Measurements from ENCODE around the gene ACTG2. TPM values are rescaled to one million over a fixed set of nuclear protein-coding genes. Genes with fewer than 3 reads are reported as not detected.

The ACTG2 gene
- total RNA-seq, 6 experiments from 2014 or later, result 0.17 to 2.3 (median 2.1) TPM

- Mint-ChIP-seq H3K4me1 (ENCODE audit: low read depth) (no peaks in the 10 kb centered on the region), H3K27me3 (ENCODE audit: insufficient read depth) (peaks cover 31% of the 10 kb centered on the region), H3K9me3 (no peaks in the 10 kb centered on the region), H3K27ac (no peak overlapping the region), H3K4me3 (no peak overlapping the region), H3K36me3 (ENCODE audit: low read depth) (no peaks in the 10 kb centered on the region)
- no peak for TF ChIP-seq CTCF (IDR thresholded peaks at IDR 0.05)
- no peak for DNase-seq
Observed at GRCh38 chr2:73911548-73912208, 18.9 kb downstream of the ACTG2 start.

GRCh38 chr2:73913414-73914054 is 20.7 kb downstream of the ACTG2 start:
- H3K4me3 Mint-ChIP-seq, result no peak overlapping the region
- no peak overlapping the region for H3K27ac Mint-ChIP-seq
- no peaks in the 10 kb centered on the region for H3K4me1 Mint-ChIP-seq (ENCODE audit: low read depth)
- no peak for DNase-seq
- no peaks in the 10 kb centered on the region for H3K9me3 Mint-ChIP-seq
- no peak for TF ChIP-seq CTCF (IDR thresholded peaks at IDR 0.05)
- H3K36me3 Mint-ChIP-seq (ENCODE audit: low read depth), result no peaks in the 10 kb centered on the region
- H3K27me3 Mint-ChIP-seq (ENCODE audit: insufficient read depth), result peaks cover 38% of the 10 kb centered on the region

GRCh38 chr2:73914667-73915066 is 21.9 kb downstream of the ACTG2 start:
- H3K9me3 Mint-ChIP-seq, result no peaks in the 10 kb centered on the region
- no peak overlapping the region for H3K4me3 Mint-ChIP-seq
- TF ChIP-seq CTCF (IDR thresholded peaks at IDR 0.05), result no peak
- no peak overlapping the region for H3K27ac Mint-ChIP-seq
- H3K36me3 Mint-ChIP-seq (ENCODE audit: low read depth), result no peaks in the 10 kb centered on the region
- H3K27me3 Mint-ChIP-seq (ENCODE audit: insufficient read depth), result peaks cover 39% of the 10 kb centered on the region
- no peak for DNase-seq
- H3K4me1 Mint-ChIP-seq (ENCODE audit: low read depth), result no peaks in the 10 kb centered on the region

GRCh38 chr2:73915437-73915993 is 22.7 kb downstream of the ACTG2 start:
- no peak for DNase-seq
- H3K4me3 Mint-ChIP-seq, result no peak overlapping the region
- H3K27me3 Mint-ChIP-seq (ENCODE audit: insufficient read depth), result peaks cover 41% of the 10 kb centered on the region
- no peak for TF ChIP-seq CTCF (IDR thresholded peaks at IDR 0.05)
- no peaks in the 10 kb centered on the region for H3K36me3 Mint-ChIP-seq (ENCODE audit: low read depth)
- H3K4me1 Mint-ChIP-seq (ENCODE audit: low read depth), result no peaks in the 10 kb centered on the region
- no peak overlapping the region for H3K27ac Mint-ChIP-seq
- no peaks in the 10 kb centered on the region for H3K9me3 Mint-ChIP-seq

GRCh38 chr2:73916666-73917065 is 23.9 kb downstream of the ACTG2 start:
- H3K36me3 Mint-ChIP-seq (ENCODE audit: low read depth), result no peaks in the 10 kb centered on the region
- DNase-seq, result no peak
- no peaks in the 10 kb centered on the region for H3K9me3 Mint-ChIP-seq
- H3K4me1 Mint-ChIP-seq (ENCODE audit: low read depth), result no peaks in the 10 kb centered on the region
- H3K27ac Mint-ChIP-seq, result no peak overlapping the region
- no peak for TF ChIP-seq CTCF (IDR thresholded peaks at IDR 0.05)
- no peak overlapping the region for H3K4me3 Mint-ChIP-seq
- H3K27me3 Mint-ChIP-seq (ENCODE audit: insufficient read depth), result peaks cover 52% of the 10 kb centered on the region

Measured in HFFc6 (cell line).